GM10266 (cell line): Measurements from ENCODE around the gene FBXL14.

Source experiments
- DNase-seq: peaks from one replicate; pipeline ENCODE4 v3.0.0; 2012; ENCODE audit errors: extremely low spot score
- TF ChIP-seq, protein P1 (sequence below): IDR thresholded peaks from 2 replicates; pipeline ENCODE4 v1.5.1; 2012; ENCODE audit warnings: mild to moderate bottlenecking, low read depth; ENCODE audit not compliant: control insufficient read depth, insufficient read depth; ENCODE audit errors: missing control alignments

Gene FBXL14

DNA sequence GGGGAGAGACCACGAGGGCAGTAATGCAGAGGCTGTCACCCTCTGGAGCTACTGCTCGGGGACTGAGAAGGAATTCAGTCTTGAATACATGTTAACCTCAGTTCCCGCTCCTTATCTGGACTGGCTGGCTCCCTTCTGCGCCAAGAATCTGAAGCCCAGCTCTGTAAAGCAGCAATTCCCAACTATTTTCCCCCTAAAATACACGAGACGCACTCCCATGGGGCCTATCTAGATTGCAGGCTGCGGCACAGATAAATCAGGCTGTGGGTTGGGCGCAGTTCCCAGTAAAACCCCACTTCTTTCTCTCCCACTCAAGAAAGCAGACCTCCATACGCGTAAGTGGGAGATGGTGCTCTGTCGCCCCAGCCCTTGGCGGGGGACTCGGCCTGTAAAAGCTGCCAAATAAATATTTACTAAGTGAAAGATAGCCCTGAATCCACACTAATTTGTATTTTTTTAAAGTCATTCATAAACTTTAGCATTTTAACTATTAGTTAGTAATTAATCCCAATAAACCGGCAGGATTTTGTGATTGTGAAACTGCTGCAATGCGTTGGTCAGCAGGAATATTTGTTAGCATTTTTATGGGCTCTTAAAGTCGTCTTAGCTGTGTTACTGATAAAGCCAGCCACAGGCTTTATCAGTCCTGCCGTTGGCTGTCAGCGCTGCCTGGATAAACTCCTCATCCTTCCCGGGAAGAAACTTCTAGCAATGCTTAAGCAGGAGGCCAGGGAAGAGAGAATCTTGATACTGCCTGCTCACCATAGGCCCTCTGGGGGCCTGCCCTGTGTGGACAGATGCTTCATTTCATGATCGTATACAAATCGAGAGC is 17.8 kb downstream of the FBXL14 start:
- no peak for DNase-seq
- TF ChIP-seq, protein P1, sequence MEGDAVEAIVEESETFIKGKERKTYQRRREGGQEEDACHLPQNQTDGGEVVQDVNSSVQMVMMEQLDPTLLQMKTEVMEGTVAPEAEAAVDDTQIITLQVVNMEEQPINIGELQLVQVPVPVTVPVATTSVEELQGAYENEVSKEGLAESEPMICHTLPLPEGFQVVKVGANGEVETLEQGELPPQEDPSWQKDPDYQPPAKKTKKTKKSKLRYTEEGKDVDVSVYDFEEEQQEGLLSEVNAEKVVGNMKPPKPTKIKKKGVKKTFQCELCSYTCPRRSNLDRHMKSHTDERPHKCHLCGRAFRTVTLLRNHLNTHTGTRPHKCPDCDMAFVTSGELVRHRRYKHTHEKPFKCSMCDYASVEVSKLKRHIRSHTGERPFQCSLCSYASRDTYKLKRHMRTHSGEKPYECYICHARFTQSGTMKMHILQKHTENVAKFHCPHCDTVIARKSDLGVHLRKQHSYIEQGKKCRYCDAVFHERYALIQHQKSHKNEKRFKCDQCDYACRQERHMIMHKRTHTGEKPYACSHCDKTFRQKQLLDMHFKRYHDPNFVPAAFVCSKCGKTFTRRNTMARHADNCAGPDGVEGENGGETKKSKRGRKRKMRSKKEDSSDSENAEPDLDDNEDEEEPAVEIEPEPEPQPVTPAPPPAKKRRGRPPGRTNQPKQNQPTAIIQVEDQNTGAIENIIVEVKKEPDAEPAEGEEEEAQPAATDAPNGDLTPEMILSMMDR: no peak

DNA sequence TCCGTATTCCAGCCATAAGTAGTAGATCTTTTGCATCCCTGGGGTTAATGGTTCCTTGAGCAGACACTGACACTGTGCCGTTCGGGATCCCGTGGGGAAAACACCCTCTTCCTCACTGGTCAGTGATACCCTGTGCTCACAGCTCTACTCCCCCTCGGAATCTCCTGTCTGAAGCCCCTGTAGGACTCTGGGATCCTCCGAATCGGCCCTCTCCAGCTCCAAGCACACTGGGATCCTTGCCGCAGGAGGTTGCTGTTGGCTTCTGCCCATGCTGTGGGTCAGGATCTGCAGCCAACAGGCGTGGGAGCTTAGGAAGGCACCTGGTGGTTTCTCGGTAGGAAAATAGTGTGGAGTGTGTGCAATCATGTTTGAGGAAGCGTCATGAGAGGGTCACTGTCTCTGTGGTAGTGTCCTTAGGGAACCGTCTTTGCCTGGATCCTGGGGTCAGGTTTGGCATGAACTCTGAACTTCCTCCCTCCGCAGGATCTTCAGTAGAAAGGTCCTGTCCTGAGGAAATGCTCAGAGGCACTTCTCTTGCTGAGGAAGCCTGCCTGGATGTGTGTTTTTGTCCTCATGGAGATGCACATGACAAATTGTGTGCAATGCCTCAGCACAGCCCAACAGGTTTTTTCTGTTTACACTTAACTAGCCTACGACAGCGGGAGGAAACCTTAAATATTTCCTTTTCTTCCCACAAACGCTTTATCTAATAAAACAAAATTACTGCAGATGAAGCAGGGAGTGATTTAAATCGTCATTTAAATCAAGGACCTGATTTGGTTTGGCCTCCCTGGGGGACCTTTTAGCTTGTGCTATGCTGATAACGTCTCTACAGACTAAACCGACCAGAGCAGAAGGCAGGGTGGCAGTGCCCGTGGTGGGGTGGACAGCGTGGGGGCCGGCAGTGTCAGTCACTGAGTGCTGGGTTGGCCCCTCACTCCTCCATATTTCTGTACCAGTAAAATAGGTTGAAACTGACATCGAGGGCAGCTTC is 18.7 kb downstream of the FBXL14 start:
- no peak for DNase-seq
- TF ChIP-seq, protein P1: no peak

GRCh38 chr12:1574865-1575259 is 19.5 kb downstream of the FBXL14 start:
- DNase-seq: no peak
- TF ChIP-seq, protein P1: no peak

DNA sequence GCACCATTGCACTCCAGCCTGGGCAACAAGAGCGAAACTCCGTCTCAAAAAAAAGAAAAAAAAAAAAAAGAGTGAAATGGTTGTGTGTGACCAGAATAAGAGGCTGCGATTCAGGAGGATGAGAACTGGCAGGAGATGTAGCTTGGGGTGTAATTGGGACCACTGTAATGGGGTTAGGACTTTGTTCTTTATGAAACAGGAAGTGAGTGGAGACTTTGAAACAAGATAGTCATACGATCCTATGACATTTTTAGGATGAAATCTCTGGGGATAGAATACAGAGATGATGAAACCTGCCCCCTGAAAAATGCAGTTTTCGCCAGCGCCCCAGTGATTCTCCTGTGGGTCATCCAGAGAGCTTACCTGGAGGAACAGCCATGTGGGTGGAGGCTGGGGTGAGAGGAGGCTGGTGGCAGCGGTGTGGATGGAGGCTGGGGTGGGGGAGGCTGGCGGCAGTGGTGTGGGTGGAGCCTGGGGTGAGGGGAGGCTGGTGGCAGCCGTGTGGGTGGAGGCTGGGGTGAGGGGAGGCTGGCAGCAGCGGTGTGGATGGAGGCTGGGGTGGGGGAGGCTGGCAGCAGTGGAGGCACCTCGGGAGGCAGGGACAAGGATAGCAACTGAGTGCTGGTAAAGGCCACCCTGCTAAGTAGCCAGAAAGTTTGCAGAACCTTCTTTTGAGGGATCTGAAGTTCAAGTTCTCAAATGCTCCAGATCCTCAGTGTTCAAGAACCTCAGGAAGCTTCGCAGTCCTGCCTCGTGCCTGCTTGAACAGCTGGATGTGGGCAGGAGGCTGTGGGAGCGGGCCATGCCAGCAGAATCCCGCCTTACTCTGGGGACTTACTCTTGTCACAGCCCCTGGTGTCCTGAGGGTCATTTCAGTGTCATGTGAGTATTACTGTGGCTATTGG is 20.2 kb downstream of the FBXL14 start:
- TF ChIP-seq, protein P1: no peak
- DNase-seq: no peak

GRCh38 chr12:1572731-1573130 is 21.6 kb downstream of the FBXL14 start:
- TF ChIP-seq, protein P1: no peak
- no peak for DNase-seq

GRCh38 chr12:1567852-1568251 is 26.5 kb downstream of the FBXL14 start:
- TF ChIP-seq, protein P1: no peak

More at GRCh38 chr12:1567852-1568251, 26.5 kb downstream of the FBXL14 start:
- no peak for DNase-seq
